Measurements from ENCODE around the gene CCNL1.

- no peak for TF ChIP-seq POLR2AphosphoS5 (IDR thresholded peaks at IDR 0.05; ENCODE audit: low read depth, low read length)
- TF ChIP-seq CTCF (IDR thresholded peaks at IDR 0.05): no peak
- TF ChIP-seq REST (IDR thresholded peaks at IDR 0.05; ENCODE audit: insufficient read depth in 1 of 2, low read depth in 2 of 2, low read length in 1 of 2): no peak
- TF ChIP-seq SIN3A (IDR thresholded peaks at IDR 0.05; ENCODE audit: borderline replicate concordance, insufficient read depth, low read depth, low read length): no peak
- TF ChIP-seq TCF7L2 (IDR thresholded peaks at IDR 0.05; ENCODE audit: low read depth, low read length): no peak
These were observed 59.9 kb downstream of the CCNL1 start for GRCh38 chr3:157100096-157100477.

All from Panc1 (cell line).